Esophagus muscularis mucosa (tissue), 3 donors: ENCODE data around the gene TMTC2.

Experiments
- POLR2A ChIP-seq: fragments of 450-650 bp; IDR thresholded peaks from one replicate; pipeline ENCODE4 v1.6.1; 2017; ENCODE audit warnings: antibody characterized with exemption, moderate library complexity, mild to moderate bottlenecking, low read depth
- TF ChIP-seq, protein P1 (sequence below), 3 experiments: fragments of 200-600 bp in 2 of 3; fragments of 450-650 bp in 1 of 3; sonication (generic) in 2 of 3; IDR thresholded peaks; one replicate each; pipeline ENCODE4 v1.5.1; 2017 to 2019; ENCODE audit warnings: antibody characterized with exemption in 3 of 3, mild to moderate bottlenecking in 2 of 3, moderate library complexity in 1 of 3

DNA sequence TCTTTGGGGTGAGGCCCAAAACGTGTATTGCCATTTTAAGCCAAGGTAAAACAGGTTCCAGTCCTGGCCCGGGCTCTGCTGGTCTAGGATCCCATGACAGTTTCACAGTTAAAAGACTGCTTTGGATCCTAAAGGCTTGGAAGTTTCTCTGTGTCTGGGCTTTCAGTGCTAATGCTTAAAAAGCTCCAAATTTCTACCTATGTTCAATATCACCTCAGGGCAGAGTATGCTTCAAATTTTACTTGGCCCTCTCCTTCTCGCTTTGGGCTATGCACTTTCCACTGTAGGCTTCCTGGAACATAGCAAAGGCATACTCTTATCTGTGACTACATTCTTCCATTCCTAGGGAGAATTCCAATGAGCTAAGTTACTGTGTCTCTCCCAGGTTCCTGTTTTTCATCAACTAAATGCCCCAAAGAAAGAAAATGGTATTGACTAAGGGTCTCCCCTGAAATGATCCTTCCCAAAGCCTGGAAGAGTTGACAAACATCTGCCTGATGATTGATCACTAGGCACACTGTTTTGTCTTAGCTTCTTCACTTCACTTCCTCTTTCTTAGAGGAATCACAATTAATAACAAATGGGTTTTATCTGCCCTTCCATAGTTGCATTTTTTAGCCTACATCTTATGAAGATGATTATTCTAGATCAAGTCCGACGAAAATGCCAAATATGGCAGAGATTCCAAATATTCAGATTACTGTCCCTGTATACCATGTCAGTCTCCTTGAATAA, 79.4 kb downstream of the TMTC2 start:
- no peak for TF ChIP-seq POLR2A
- TF ChIP-seq, protein P1, sequence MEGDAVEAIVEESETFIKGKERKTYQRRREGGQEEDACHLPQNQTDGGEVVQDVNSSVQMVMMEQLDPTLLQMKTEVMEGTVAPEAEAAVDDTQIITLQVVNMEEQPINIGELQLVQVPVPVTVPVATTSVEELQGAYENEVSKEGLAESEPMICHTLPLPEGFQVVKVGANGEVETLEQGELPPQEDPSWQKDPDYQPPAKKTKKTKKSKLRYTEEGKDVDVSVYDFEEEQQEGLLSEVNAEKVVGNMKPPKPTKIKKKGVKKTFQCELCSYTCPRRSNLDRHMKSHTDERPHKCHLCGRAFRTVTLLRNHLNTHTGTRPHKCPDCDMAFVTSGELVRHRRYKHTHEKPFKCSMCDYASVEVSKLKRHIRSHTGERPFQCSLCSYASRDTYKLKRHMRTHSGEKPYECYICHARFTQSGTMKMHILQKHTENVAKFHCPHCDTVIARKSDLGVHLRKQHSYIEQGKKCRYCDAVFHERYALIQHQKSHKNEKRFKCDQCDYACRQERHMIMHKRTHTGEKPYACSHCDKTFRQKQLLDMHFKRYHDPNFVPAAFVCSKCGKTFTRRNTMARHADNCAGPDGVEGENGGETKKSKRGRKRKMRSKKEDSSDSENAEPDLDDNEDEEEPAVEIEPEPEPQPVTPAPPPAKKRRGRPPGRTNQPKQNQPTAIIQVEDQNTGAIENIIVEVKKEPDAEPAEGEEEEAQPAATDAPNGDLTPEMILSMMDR (IDR thresholded peaks at IDR 0.05) = no peak
